Measurements from ENCODE around the gene FHIP1B. TPM values are rescaled to one million over a fixed set of nuclear protein-coding genes. Genes with fewer than 3 reads are reported as not detected.

Gene FHIP1B
- total and polyA plus RNA-seq, 2 of the 4 experiments (the other 2 are of a cell fraction): 5.9 to 30.2 TPM

- no peak overlapping the region for H4K91ac ChIP-seq (ENCODE audit: insufficient read depth, low read depth, low read length)
- no peak overlapping the region for H2AFZ ChIP-seq (replicated peaks; ENCODE audit: low read length, poor library complexity)
- H4K8ac ChIP-seq (ENCODE audit: low read depth in 2 of 2, low read length in 2 of 2): no peak overlapping the region
- no peak overlapping the region for H2AK5ac ChIP-seq (ENCODE audit: low read depth, low read length)
- no peaks in the 10 kb centered on the region for H3K27me3 ChIP-seq (ENCODE audit: control insufficient read depth, insufficient read depth, low read length)
- CTCF ChIA-PET: no interaction called here
- H3K23ac ChIP-seq (ENCODE audit: low read depth, low read length): no peak overlapping the region
- peaks cover 6% of the 10 kb centered on the region; the same call in 1 of the 2 replicates for H3K36me3 ChIP-seq (ENCODE audit: control insufficient read depth, insufficient read depth, low read length)
- no CpG with 5 or more reads among the region's 3 CpGs for WGBS, 2 experiments (ENCODE audit: extremely low coverage in 2 of 2, insufficient read length in 1 of 2)
- H2BK120ac ChIP-seq (ENCODE audit: low read depth, low read length): no peak overlapping the region
- no peak for TF ChIP-seq MAFK (IDR thresholded peaks at IDR 0.05; ENCODE audit: low read depth, low read length)
- TF ChIP-seq MXI1 (IDR thresholded peaks at IDR 0.05; ENCODE audit: borderline replicate concordance, low read depth, low read length): no peak
- TF ChIP-seq SMC3 (IDR thresholded peaks at IDR 0.05; ENCODE audit: low read depth, low read length): no peak
- no peak for TF ChIP-seq CHD1 (IDR thresholded peaks at IDR 0.05; ENCODE audit: low read depth, low read length)
- no peak for TF ChIP-seq ELK1 (IDR thresholded peaks at IDR 0.05; ENCODE audit: borderline replicate concordance, low read depth, low read length)
- no peak overlapping the region for H2BK20ac ChIP-seq (ENCODE audit: low read depth, low read length)
- DNase-seq (no peak), ATAC-seq (ENCODE audit: low read depth) (no peak)
- peaks cover 40 to 52% of the 10 kb centered on the region in 2 experiments for H3K79me1 ChIP-seq (ENCODE audit: low read depth in 1 of 2, low read length in 2 of 2)
- 0 out of 2 replicates have a peak, but pooled peaks cover 1% of the 10 kb centered on the region for H3K4me1 ChIP-seq (ENCODE audit: control insufficient read depth, insufficient read depth, low read length)
- no peak overlapping the region for H4K5ac ChIP-seq (ENCODE audit: low read depth, low read length)
- H3K9ac ChIP-seq (ENCODE audit: low read depth, low read length): no peak overlapping the region
- in situ Hi-C loops (cut with MboI; ENCODE audit: low sequenced_read_pairs) (no loop called here), dilution Hi-C loops (cut with HindIII; ENCODE audit: low sequenced_read_pairs, unreplicated experiment) (no loop called here), intact Hi-C loops (cut with micrococcal nuclease) (no loop called here)
- POLR2A ChIA-PET (ENCODE audit: unreplicated experiment): interaction anchor here (0.5 kb wide), 1 partner anchor 91 kb away, joined by 3 read pairs; no protein-coding TSS in a partner anchor
- no peaks in the 10 kb centered on the region for H3K9me3 ChIP-seq (ENCODE audit: control insufficient read depth, insufficient read depth, low read length)
- H3K18ac ChIP-seq (ENCODE audit: low read depth, low read length): no peak overlapping the region
- H3K4me2 ChIP-seq (ENCODE audit: low read depth, low read length): no peak overlapping the region
- no peak overlapping the region for H3K56ac ChIP-seq (ENCODE audit: extremely low read depth, insufficient read depth, low read length)
- no peak overlapping the region for H2BK5ac ChIP-seq (ENCODE audit: low read depth, low read length, poor library complexity, severe bottlenecking)
- H3K4me3 ChIP-seq (ENCODE audit: insufficient read depth, low read depth, low read length): no peak overlapping the region
- no peaks in the 10 kb centered on the region for H4K20me1 ChIP-seq (ENCODE audit: insufficient read depth, low read length)
- H3K9me1 ChIP-seq (ENCODE audit: insufficient read depth, low read length): 0 out of 2 replicates have a peak, but pooled peaks cover 2% of the 10 kb centered on the region
- BruUV-seq (replicated peaks): no TSS peak
- H3K27ac ChIP-seq (ENCODE audit: insufficient read depth, low read length): no peak overlapping the region
- no peak overlapping the region for H3K4ac ChIP-seq (ENCODE audit: low read depth, low read length)
- no peak overlapping the region for H3K14ac ChIP-seq (replicated peaks; ENCODE audit: low read depth, low read length)
- H2AK9ac ChIP-seq (replicated peaks; ENCODE audit: low read depth, low read length, poor library complexity): no peak overlapping the region
- H2BK15ac ChIP-seq (ENCODE audit: low read depth, low read length): no peak overlapping the region
Measured at GRCh38 chr11:6228520-6228919, 5.9 kb downstream of the FHIP1B start.

Measured in IMR-90 (cell line).